K562 (cell line): ENCODE measurements around the gene SLC7A6. TPM values are rescaled to one million over a fixed set of nuclear protein-coding genes. Genes with fewer than 3 reads are reported as not detected.

Source experiments
- ATAC-seq: fragments of 200-7000 bp; cut with Tn5 transposase; 3 replicates; pipeline ENCODE4 v1.9.1; 2020; ENCODE audit warnings: moderate library complexity
- BruUV-seq: library from RNA; stranded (reverse); fragments of 400-500 nt; replicated peaks from 2 replicates; lab custom pipeline; 2021; lab: Mats Ljungman, UMichigan
- CTCF ChIA-PET: fragments of 300-600 bp; formaldehyde crosslinking; extraction: SDS; loops from one replicate; lab custom pipeline; 2021; ENCODE audit warnings: low intra/inter-chr PET ratio; lab: Yijun Ruan, JAX
- POLR2A ChIA-PET: fragments of 300-600, 350-650 bp; sonication (Branson Sonifier 250); formaldehyde crosslinking; extraction: SDS; loops from one replicate; lab custom pipeline; 2021; ENCODE audit warnings: antibody characterized with exemption, inconsistent platforms; lab: Yijun Ruan, JAX
- DNase-seq, 4 experiments: peaks; one replicate each; pipeline versions ENCODE4 v3.0.0 to v3.0.0-alpha.2; 2011 to 2018; ENCODE audit warnings: low spot score in 3 of 4, mixed read lengths in 3 of 4; ENCODE audit errors: extremely low read depth in 1 of 4
- FAIRE-seq: peaks from 2 replicates; lab custom pipeline; 2011; peaks lifted over from hg19 to GRCh38; lab: Jason Lieb, UNC
- H2AFZ ChIP-seq: 2 replicates; pipeline ENCODE4 v1.6.0; 2011; ENCODE audit warnings: low read depth, low read length, control low read depth, inconsistent platforms
- H3K27ac ChIP-seq: fragments of 200-600 bp; 3 replicates; pipeline ENCODE4 v1.8.0; 2011; ENCODE audit warnings: low read depth, mild to moderate bottlenecking, control low read depth, inconsistent platforms, low read length, moderate library complexity, mixed read lengths; ENCODE audit errors: extremely low read depth
- H3K27me3 ChIP-seq, 2 experiments: fragments of 300-600 bp in 1 of 2; 2 replicates in 1 of 2; 3 replicates in 1 of 2; pipeline versions ENCODE4 v1.6.0 to v1.8.0; 2011; ENCODE audit warnings: inconsistent platforms in 2 of 2, low read length in 2 of 2, mild to moderate bottlenecking in 1 of 2, mixed read lengths in 1 of 2, moderate library complexity in 1 of 2; ENCODE audit not compliant: control insufficient read depth in 2 of 2, insufficient read depth in 2 of 2
- H3K36me3 ChIP-seq: fragments of 300-600 bp; 3 replicates; pipeline ENCODE4 v1.8.0; 2011; ENCODE audit warnings: mild to moderate bottlenecking, low read length, inconsistent platforms; ENCODE audit not compliant: control insufficient read depth, insufficient read depth
- H3K4me1 ChIP-seq, 2 experiments: fragments of 200-600 bp in 1 of 2; replicated peaks in 1 of 2; 2 replicates in 1 of 2; 3 replicates in 1 of 2; pipeline versions ENCODE4 v1.5.1 to v1.8.0; 2011; ENCODE audit warnings: inconsistent platforms in 2 of 2, low read length in 2 of 2, mild to moderate bottlenecking in 1 of 2, mixed read lengths in 1 of 2, moderate library complexity in 1 of 2; ENCODE audit not compliant: control insufficient read depth in 2 of 2, insufficient read depth in 2 of 2
- H3K4me2 ChIP-seq: 2 replicates; pipeline ENCODE4 v1.6.1; 2011; ENCODE audit warnings: low read length, control low read depth, inconsistent platforms, mixed read lengths; ENCODE audit not compliant: insufficient read depth
- H3K4me3 ChIP-seq: fragments of 200-600 bp; sonication (generic), shearing (Covaris generic); 2 replicates; pipeline ENCODE4 v1.5.1; 2016; ENCODE audit warnings: control low read depth, inconsistent platforms
- H3K79me2 ChIP-seq: fragments of 200-600 bp; 3 replicates; pipeline ENCODE4 v1.8.0; 2011; ENCODE audit warnings: low read length, inconsistent platforms; ENCODE audit not compliant: control insufficient read depth, insufficient read depth
- H3K9ac ChIP-seq, 2 experiments: 2 replicates each; pipeline versions ENCODE4 v1.6.0 to v1.6.1; 2011; ENCODE audit warnings: low read depth in 2 of 2, low read length in 2 of 2, control low read depth in 1 of 2, inconsistent platforms in 1 of 2, mild to moderate bottlenecking in 1 of 2, mixed read lengths in 1 of 2; ENCODE audit not compliant: insufficient read depth in 1 of 2
- H3K9me1 ChIP-seq: one replicate; pipeline ENCODE4 v1.6.0; 2011; ENCODE audit warnings: inconsistent platforms, mild to moderate bottlenecking, low read length, moderate library complexity; ENCODE audit not compliant: control insufficient read depth, insufficient read depth
- H3K9me3 ChIP-seq: replicated peaks from 2 replicates; pipeline ENCODE4 v1.5.1; 2011; ENCODE audit warnings: low read depth, low read length, inconsistent platforms; ENCODE audit not compliant: control insufficient read depth, insufficient read depth
- H4K20me1 ChIP-seq: replicated peaks from 2 replicates; pipeline ENCODE4 v1.6.1; 2011; ENCODE audit warnings: low read length, inconsistent platforms, mixed read lengths; ENCODE audit not compliant: control insufficient read depth, insufficient read depth
- ESRRA ChIP-seq: fragments of 450-650 bp; IDR thresholded peaks from 2 replicates; pipeline ENCODE4 v1.6.1; 2014; ENCODE audit warnings: low read depth, mild to moderate bottlenecking, moderate library complexity, borderline replicate concordance
- HNRNPL ChIP-seq: fragments of 200-400 bp; formaldehyde crosslinking; IDR thresholded peaks from 2 replicates; pipeline ENCODE4 v1.6.1; 2017; ENCODE audit warnings: low read depth, mild to moderate bottlenecking, low read length
- KDM4B ChIP-seq, 2 experiments: fragments of 450-650 bp in 1 of 2; sonication (generic) in 1 of 2; IDR thresholded peaks; 2 replicates each; pipeline ENCODE4 v1.6.1; 2016 to 2017; ENCODE audit warnings: borderline replicate concordance in 2 of 2, antibody characterized with exemption in 1 of 2, low read depth in 1 of 2, mild to moderate bottlenecking in 1 of 2
- NUFIP1 ChIP-seq: fragments of 450-650 bp; IDR thresholded peaks from 2 replicates; pipeline ENCODE4 v1.6.1; 2018; ENCODE audit not compliant: partially characterized antibody
- ZNF395 ChIP-seq: fragments of 200-800 bp; sonication (Bioruptor generic); IDR thresholded peaks from 2 replicates; pipeline ENCODE4 v1.6.1; 2017; ENCODE audit warnings: missing genetic modification characterization, missing compliant biosample characterization
- ZNF717 ChIP-seq: fragments of 250-450 bp; sonication (Bioruptor Pico); IDR thresholded peaks from 2 replicates; pipeline ENCODE4 v1.5.0; 2021
- WGBS: fragments of 100-300 bp; shearing (Covaris generic); methylation state at CpG from one replicate; pipeline ENCODE4 v1.1.6; 2016; ENCODE audit warnings: low coverage, mixed read lengths; ENCODE audit not compliant: insufficient coverage; ENCODE audit errors: missing lambda C conversion rate; 5-methylcytosine and 5-hydroxymethylcytosine counted together
- in situ Hi-C: fragments of 300-500 bp; cut with MboI; formaldehyde crosslinking; loops from 4 replicates; pipeline ENCODE4 v1.15.0; 2018; ENCODE audit warnings: inconsistent platforms, mixed read lengths
- intact Hi-C: fragments of 100-400 bp; cut with micrococcal nuclease; formaldehyde crosslinking; loops from 2 replicates; pipeline ENCODE4 v1.14.2; 2022
- polyA plus RNA-seq, 8 experiments: library from polyadenylated mRNA; depleted of rRNA in 4 of 8; stranded (reverse) in 5 of 8; unstranded in 3 of 8; fragments of >200 nt; fragmentation: Nextera tagmentation in 2 of 8; fragmentation: Illumina TruSeq in 1 of 8; extraction: Ambion mirVana in 2 of 8; extraction: Trizol in 1 of 8; gene quantifications; 2 replicates each; pipeline versions ENCODE4 v1.2.1 to v1.2.3, GENCODE V29; 2011 to 2014; ENCODE audit warnings: inconsistent platforms in 1 of 8, missing spikeins in 1 of 8
- total RNA-seq, 7 experiments: library from RNA; depleted of rRNA in 6 of 7; stranded (reverse); fragments of >200 nt in 6 of 7; fragmentation: Illumina TruSeq in 2 of 7; extraction: Trizol in 2 of 7; gene quantifications; 2 replicates each; pipeline versions ENCODE4 v1.2.1 to v1.2.3, GENCODE V29; 2011 to 2021; ENCODE audit warnings: low replicate concordance in 1 of 7

Gene SLC7A6
- total and polyA plus RNA-seq, 9 of the 15 experiments (the other 6 are each of a cell fraction or from before 2014, with no cell fraction given) = 12.6 to 60.1 (median 29.8) TPM

GRCh38 chr16:68281368-68282063 is 17.2 kb downstream of the SLC7A6 start:
- Histone ChIP-seq H3K9ac (no peak overlapping the region), H2AFZ (no peak overlapping the region), H3K27me3 (no peaks in the 10 kb centered on the region), H3K36me3 (peaks cover 58% of the 10 kb centered on the region), H3K27ac (no peak overlapping the region), H3K4me3 (no peak overlapping the region), H4K20me1 (0 out of 2 replicates have a peak, but pooled peaks cover 4% of the 10 kb centered on the region), H3K79me2 (peaks cover 27% of the 10 kb centered on the region), H3K4me1 (peaks cover 0 to 15% of the 10 kb centered on the region in 2 experiments; a peak in 4 of 5 replicates), H3K4me2 (no peak overlapping the region), H3K9me3 (no peaks in the 10 kb centered on the region), H3K9me1 (no peaks in the 10 kb centered on the region)
- DNase-seq (no peak), ATAC-seq (no peak), FAIRE-seq (no peak)
- WGBS = 89% methylated on average over 4 of the region's 4 CpGs
- no TSS peak for BruUV-seq
- TF ChIP-seq NUFIP1 (no peak), ZNF717 (CRISPR knock-in tag) (no peak), HNRNPL (no peak), ESRRA (no peak), ZNF395 (CRISPR knock-in tag) (no peak), KDM4B (IDR thresholded peaks at IDR 0.05; ENCODE audit: borderline replicate concordance in 2 of 2, low read depth in 1 of 2) (no peak)
- POLR2A ChIA-PET = interaction anchor here (0.6 kb wide), 1 partner anchor 15 kb away, joined by 3 read pairs; no protein-coding TSS in a partner anchor
- intact Hi-C loops (no loop called here), in situ Hi-C loops (no loop called here)
- CTCF ChIA-PET = no interaction called here
